ENCODE results near the gene ZBTB42.

Gene ZBTB42

DNA sequence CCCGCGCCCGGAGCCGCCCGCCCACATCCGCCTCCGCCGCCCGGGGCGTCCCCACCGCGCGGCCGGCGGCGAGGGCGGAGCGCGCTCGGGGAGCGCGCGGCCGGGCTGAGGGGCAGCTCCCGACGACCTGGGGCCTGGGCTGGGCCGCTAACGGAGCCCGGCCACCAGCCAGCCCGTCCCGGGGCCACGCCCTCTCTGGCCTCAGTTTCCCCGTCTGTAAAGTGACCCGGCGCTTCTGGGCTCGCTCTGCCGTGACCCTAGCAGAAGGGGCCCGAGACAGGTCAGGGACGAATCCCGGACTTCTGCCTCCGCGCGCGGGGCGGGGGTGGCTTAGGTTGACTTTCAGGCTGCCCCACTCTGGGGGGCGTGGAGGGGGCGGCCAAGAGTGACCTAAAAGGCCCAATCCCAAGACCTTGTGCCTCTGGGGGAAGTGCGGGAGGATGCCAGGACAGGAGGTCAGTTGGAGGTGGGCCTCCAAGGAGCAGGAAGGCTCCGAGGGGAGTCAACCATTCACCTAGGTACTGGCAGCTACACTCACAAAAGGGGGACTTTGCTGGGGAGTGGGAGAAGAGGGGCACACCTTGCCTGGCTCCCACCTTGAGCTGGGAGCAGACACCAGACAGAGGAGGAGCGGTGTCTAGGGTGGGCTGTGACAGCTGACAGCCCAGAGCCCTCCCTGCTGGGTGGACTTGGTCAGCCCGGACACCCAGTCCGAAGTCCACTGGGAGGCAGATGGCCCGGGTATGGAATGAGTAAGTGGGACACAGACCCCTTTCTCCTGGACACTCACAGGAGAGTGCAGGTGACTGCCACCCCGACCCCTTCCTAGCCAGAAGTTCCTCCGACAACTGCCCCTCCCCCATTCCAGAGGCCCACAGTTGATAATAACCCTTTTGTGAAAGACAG, 4.9 kb upstream of the ZBTB42 start:
- no peak for DNase-seq

- no peak for DNase-seq
Observed at GRCh38 chr14:104796687-104797081, 4.2 kb upstream of the ZBTB42 start.

DNA sequence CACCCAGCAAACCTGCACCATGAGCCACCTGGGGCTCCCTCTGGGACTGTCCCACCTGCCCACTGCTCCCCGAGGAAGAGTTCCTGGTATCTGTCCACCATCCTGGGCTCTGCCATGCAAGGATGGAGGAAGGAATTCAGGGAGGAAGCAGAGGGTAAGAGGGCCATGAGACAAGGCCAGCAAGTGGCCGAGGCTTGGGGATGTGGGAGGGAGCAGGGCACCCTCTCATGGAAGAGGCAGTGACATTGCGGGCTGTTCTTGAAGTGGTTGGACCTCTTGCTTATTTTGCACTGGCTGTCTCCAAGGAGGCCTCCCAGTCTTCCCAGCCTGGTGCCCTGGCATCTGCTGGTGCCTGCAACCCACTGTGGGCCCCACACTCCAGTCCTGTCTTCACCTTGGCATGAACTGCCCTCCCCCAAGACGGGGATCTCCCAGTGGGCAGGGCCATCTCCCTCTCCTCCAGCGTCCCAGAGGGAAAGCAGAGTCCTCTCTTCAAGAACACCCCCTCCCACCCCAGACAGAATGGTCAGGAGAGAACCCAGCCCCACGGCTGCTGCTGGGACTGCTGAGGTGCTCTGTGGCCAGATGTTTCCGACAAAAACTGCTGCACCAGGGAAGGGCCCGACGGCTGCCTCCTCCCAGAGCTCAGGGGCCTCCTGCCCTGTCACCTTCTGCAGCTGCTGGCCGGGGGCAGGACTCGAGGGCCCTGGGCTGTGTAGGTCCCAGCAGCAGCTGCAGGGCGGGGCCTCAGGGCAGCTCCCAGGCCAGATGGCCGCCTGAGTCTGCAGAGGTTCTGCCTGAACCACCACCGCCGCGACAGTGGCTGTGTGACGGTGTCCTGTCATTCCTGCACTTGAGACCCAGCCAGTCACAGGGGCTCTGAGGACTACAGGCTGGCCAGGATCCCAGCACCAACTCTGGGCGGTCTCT, 3.5 kb upstream of the ZBTB42 start:
- no peak for DNase-seq

- no peak for DNase-seq
Observed at GRCh38 chr14:104798300-104799243, 2.3 kb upstream of the ZBTB42 start.

GRCh38 chr14:104799244-104800014, 1.5 kb upstream of the ZBTB42 start:
- no peak for DNase-seq

GRCh38 chr14:104800015-104800770, 708 bp upstream of the ZBTB42 start:
- peak; percentile 50 for DNase-seq

- DNase-seq, result no peak
Observed at GRCh38 chr14:104801520-104802393, 856 bp downstream of the ZBTB42 start.

- DNase-seq, result no peak
Observed at GRCh38 chr14:104802394-104803184, 1.7 kb downstream of the ZBTB42 start.

DNA sequence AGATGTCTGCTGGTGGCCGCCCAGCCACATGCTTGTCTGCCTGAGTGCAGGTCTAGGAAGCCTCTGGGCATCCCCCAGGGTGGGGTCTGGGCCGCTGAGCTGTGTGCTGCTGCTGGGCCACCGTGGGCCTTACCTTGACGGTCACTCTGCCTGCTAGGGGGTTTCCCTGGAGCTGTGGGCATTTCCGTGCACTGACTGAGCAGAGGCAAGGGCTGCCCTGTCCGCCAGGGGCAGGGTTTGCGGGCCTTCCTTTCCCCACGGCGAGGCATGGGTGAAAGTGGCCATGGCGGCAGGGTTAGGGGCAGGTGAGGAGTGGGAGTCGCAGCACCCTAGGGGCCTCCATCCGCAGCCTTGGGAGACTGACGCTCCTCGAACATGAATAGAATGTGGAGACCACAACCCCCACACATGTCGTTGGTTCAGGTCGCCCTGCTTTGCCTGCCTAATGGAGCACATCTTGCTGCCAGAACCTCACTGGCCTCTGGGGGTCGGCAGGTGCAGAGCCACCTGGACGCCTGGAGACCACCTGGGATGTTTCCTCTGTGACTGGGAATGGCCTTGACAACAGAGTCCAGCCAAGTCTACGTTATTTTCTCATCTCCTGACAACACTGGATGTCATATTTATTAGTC, 2.5 kb downstream of the ZBTB42 start:
- DNase-seq, result no peak

- DNase-seq, result peak; percentile 37
Observed at GRCh38 chr14:104803912-104804410, 3.1 kb downstream of the ZBTB42 start.

DNA sequence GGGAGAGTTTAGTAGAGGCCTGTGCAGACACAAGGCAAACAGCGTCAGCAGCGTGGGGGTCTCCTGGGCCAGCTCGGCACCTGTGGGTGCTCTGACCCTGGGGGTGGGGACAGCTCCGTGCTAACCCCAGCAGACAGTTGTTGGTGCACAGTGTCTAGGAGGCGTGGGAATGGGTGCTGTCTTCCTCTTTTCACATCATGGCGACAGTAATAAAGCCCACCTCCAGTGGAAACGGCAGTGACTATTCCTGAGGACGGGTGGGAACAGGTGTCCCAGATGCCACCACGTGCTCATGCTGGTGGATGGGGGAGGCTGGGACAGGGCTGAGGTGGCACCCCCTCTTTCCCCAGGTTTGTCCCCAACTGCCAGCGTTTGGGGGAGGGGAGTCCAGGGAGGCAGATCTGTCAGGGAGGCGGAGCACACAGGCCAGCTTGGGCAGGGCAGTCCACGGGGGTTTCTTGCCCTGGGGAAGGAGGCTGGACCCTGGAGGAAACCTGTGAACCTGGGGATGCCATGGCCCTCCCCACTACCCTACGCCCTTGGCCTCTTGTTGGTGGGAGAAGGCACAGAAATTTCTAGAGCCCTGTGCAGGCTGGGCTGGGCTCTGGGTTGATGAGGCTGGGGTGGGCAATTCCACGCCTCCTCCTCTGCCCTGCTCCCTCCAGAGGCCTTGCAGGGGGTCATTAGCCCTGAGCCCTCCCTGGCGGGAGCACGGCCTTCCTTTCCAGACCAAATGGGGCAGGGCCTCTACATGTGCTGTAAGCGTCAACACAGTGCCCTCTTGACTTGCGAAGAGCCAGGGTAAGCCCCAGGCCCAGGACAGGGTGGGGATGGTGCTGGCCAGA, 3.8 kb downstream of the ZBTB42 start:
- DNase-seq, result peak; percentile 32

- DNase-seq, result peak; percentile 9
Observed at GRCh38 chr14:104805326-104805678, 4.4 kb downstream of the ZBTB42 start.

- DNase-seq, result no peak
Observed at GRCh38 chr14:104805941-104806624, 5.2 kb downstream of the ZBTB42 start.

DNA sequence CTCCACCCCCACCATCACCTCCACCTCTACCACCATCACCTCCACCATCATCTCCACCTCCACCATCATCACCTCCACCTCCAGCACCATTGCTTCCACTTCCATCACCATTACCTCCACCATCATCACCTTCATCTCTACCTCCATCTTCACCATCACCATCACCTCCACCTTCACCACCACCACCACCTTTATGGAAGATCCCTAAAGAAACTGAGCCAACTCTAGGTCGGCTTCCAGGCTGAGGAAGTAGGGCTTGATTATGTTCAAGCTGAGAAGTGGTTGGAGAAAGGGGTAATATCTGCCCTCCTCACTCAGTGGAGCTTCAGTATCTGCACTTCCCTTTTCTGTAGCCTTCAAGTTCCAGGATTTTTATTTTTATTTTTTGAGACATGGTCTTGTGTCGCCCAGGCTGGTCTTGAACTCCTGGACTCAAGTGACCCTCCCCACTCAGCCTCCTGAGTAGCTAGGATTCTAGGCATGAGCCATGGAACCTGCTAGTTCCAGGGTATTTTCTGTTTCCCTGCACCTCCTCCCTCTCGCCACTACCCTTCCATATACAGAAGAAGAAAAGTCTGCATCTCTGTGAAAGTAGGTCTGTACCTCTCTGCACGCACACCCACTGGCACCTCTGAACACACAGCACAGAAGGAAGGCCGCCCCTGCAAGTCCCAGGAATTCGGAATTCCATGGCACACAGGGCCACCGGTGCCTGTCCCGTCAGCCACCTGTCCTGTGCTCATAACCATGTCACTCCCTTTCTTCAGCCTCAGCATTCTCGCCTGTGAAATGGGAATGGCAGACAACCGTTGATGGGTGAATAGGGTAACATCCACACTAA, 5.9 kb downstream of the ZBTB42 start:
- peak; percentile 24 for DNase-seq

DNA sequence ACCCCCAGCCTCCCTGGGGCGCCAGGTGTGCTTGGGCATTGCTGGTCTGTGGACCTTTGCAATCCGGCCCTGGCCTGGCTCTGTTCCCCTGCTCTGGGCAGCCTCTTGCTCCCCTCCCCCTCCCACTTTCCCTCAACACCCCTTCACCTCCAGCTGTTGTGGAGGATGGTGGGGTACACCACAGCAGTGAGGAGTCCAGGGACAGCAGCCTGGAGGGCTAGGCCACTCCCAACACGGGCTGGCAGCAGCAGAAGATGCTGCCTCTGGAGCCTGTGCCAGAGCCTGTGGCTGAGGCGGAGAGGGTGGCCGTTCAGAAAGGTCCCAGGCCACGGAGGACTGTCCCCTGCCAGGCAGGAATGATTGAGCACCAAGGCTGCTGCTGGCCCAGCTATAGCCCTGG, 7.6 kb downstream of the ZBTB42 start:
- DNase-seq, result no peak

DNA sequence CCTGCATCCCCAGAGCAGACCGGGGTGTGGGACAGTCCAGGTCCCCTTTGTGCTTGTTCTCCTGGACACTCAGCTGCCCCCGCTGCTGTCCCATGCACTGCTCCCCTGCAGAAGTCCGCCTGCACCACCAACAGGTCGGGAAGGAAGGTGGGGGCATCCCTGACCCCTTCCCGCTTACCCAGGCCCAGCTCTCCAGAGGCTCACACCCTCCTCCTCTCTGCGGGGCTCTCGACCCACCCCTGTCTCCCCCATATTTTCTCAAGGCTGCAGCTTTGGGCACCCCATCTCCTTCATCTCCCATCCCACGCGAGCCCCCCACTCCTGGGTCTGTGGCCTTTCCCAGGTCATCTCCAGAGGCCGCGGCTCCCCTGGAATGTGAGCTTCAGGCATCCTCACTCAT, 9.4 kb downstream of the ZBTB42 start:
- DNase-seq, result no peak
